Measurements from ENCODE around the gene AATF. TPM values are rescaled to one million over a fixed set of nuclear protein-coding genes. Genes with fewer than 3 reads are reported as not detected.

AATF gene
- total RNA-seq, 5 donors from 2014 or later (not counting 1 experiment from before 2014, with no cell fraction given), result 52.5 to 65.0 (median 59.7) TPM

- Mint-ChIP-seq H3K27ac (peak overlapping the region in 1 of 2 donors; percentile 81), H3K4me3 (peak overlapping the region; percentile 85 to 95 (median 93)), H3K27me3 (peaks cover 17 to 29% of the 10 kb centered on the region in 2 donors), H3K9me3 (no peaks in the 10 kb centered on the region), H3K36me3 (peaks cover 45% of the 10 kb centered on the region), H3K4me1 (peaks cover 63 to 69% (median 63%) of the 10 kb centered on the region in 3 donors)
- H3K27ac ChIP-seq (ENCODE audit: low read length), result no peak overlapping the region
- 90% methylated on average over 2 of the region's 8 CpGs for WGBS (ENCODE audit: insufficient coverage)
- DNase-seq, result no peak
- no peak for ATAC-seq (replicated peaks in 1 of 4)
- H3K27me3 ChIP-seq (replicated peaks in 1 of 2; ENCODE audit: control insufficient read depth in 2 of 2, extremely low read depth in 1 of 2, insufficient read depth in 2 of 2, low read length in 1 of 2), result peaks cover 10 to 21% of the 10 kb centered on the region in 2 experiments
- peak overlapping the region in 1 of 2 donors; percentile 91 for H3K4me3 ChIP-seq (ENCODE audit: control insufficient read depth in 1 of 2, extremely low read depth in 1 of 2, low read length in 1 of 2)
- H3K4me1 ChIP-seq (ENCODE audit: control insufficient read depth in 1 of 2, extremely low read depth in 1 of 2, insufficient read depth in 2 of 2, low read length in 2 of 2), result peaks cover 12 to 24% of the 10 kb centered on the region in 2 experiments
- CTCF ChIA-PET, result no interaction called here
- H3K9me3 ChIP-seq, result no peaks in the 10 kb centered on the region
- POLR2A ChIA-PET, result no interaction called here
- H3K36me3 ChIP-seq (ENCODE audit: control insufficient read depth in 2 of 2, extremely low read depth in 1 of 2, insufficient read depth in 1 of 2, low read length in 1 of 2), result peaks cover 4 to 35% of the 10 kb centered on the region in 2 donors
Observed at GRCh38 chr17:36950027-36950426, 1.3 kb downstream of the AATF start.

- H3K4me3 Mint-ChIP-seq, result peak overlapping the region in 2 of 3 donors; percentile 85 to 93
- H3K9me3 Mint-ChIP-seq, result no peaks in the 10 kb centered on the region
- Histone ChIP-seq H3K4me1 (ENCODE audit: control insufficient read depth in 1 of 2, extremely low read depth in 1 of 2, insufficient read depth in 2 of 2, low read length in 2 of 2) (peaks cover 12 to 22% of the 10 kb centered on the region in 2 experiments), H3K4me3 (ENCODE audit: control insufficient read depth in 1 of 2, extremely low read depth in 1 of 2, low read length in 1 of 2) (no peak overlapping the region), H3K27ac (ENCODE audit: low read length) (no peak overlapping the region), H3K9me3 (no peaks in the 10 kb centered on the region), H3K36me3 (ENCODE audit: control insufficient read depth in 2 of 2, extremely low read depth in 1 of 2, insufficient read depth in 1 of 2, low read length in 1 of 2) (peaks cover 4 to 46% of the 10 kb centered on the region in 2 donors), H3K27me3 (replicated peaks in 1 of 2; ENCODE audit: control insufficient read depth in 2 of 2, extremely low read depth in 1 of 2, insufficient read depth in 2 of 2, low read length in 1 of 2) (peaks cover 5 to 15% of the 10 kb centered on the region in 2 experiments)
- POLR2A ChIA-PET, result no interaction called here
- no peak overlapping the region for H3K27ac Mint-ChIP-seq
- no CpG with 5 or more reads among the region's 5 CpGs for WGBS (ENCODE audit: insufficient coverage)
- H3K36me3 Mint-ChIP-seq, result peaks cover 55% of the 10 kb centered on the region
- peaks cover 63 to 70% (median 65%) of the 10 kb centered on the region in 3 donors for H3K4me1 Mint-ChIP-seq
- CTCF ChIA-PET, result no interaction called here
- no peak for ATAC-seq (replicated peaks in 1 of 4)
- DNase-seq, result no peak
- peaks cover 8 to 17% of the 10 kb centered on the region in 2 donors for H3K27me3 Mint-ChIP-seq
Observed at GRCh38 chr17:36951084-36951789, 2.5 kb downstream of the AATF start.

GRCh38 chr17:36971508-36971907 lies 22.8 kb downstream of the AATF start:
- Histone ChIP-seq H3K36me3 (ENCODE audit: control insufficient read depth in 2 of 2, extremely low read depth in 1 of 2, insufficient read depth in 1 of 2, low read length in 1 of 2) (peaks cover 0 to 20% of the 10 kb centered on the region in 2 donors), H3K9me3 (no peaks in the 10 kb centered on the region), H3K4me1 (ENCODE audit: control insufficient read depth in 1 of 2, extremely low read depth in 1 of 2, insufficient read depth in 2 of 2, low read length in 2 of 2) (peaks cover 0 to 4% of the 10 kb centered on the region in 2 experiments), H3K27me3 (replicated peaks in 1 of 2; ENCODE audit: control insufficient read depth in 2 of 2, extremely low read depth in 1 of 2, insufficient read depth in 2 of 2, low read length in 1 of 2) (no peaks in the 10 kb centered on the region), H3K27ac (ENCODE audit: low read length) (no peak overlapping the region), H3K4me3 (ENCODE audit: control insufficient read depth in 1 of 2, extremely low read depth in 1 of 2, low read length in 1 of 2) (no peak overlapping the region)
- no peaks in the 10 kb centered on the region for H3K9me3 Mint-ChIP-seq
- H3K27me3 Mint-ChIP-seq, result no peaks in the 10 kb centered on the region
- DNase-seq (no peak), ATAC-seq (replicated peaks in 1 of 4) (no peak)
- peaks cover 43% of the 10 kb centered on the region for H3K36me3 Mint-ChIP-seq
- WGBS (ENCODE audit: insufficient coverage), result 80% methylated on average over 1 of the region's 4 CpGs
- ChIA-PET POLR2A (no interaction called here), CTCF (no interaction called here)
- peaks cover 66 to 75% (median 75%) of the 10 kb centered on the region in 3 donors for H3K4me1 Mint-ChIP-seq
- H3K4me3 Mint-ChIP-seq, result no peak overlapping the region
- no peak overlapping the region for H3K27ac Mint-ChIP-seq

GRCh38 chr17:36972186-36972700 lies 23.5 kb downstream of the AATF start:
- peaks cover 60 to 75% (median 74%) of the 10 kb centered on the region in 3 donors for H3K4me1 Mint-ChIP-seq

GRCh38 chr17:36972905-36973304 lies 24.2 kb downstream of the AATF start:
- H3K9me3 Mint-ChIP-seq, result no peaks in the 10 kb centered on the region
- H3K27ac ChIP-seq (ENCODE audit: low read length), result no peak overlapping the region
- WGBS (ENCODE audit: insufficient coverage), result no CpG with 5 or more reads among the region's 1 CpG
- H3K4me3 Mint-ChIP-seq, result no peak overlapping the region
- ChIA-PET CTCF (no interaction called here), POLR2A (no interaction called here)
- DNase-seq (no peak), ATAC-seq (replicated peaks in 1 of 4) (no peak)
- H3K36me3 ChIP-seq (ENCODE audit: control insufficient read depth in 2 of 2, extremely low read depth in 1 of 2, insufficient read depth in 1 of 2, low read length in 1 of 2), result peaks cover 0 to 15% of the 10 kb centered on the region in 2 donors
- H3K4me1 Mint-ChIP-seq, result peaks cover 55 to 73% (median 71%) of the 10 kb centered on the region in 3 donors
- no peaks in the 10 kb centered on the region for H3K27me3 ChIP-seq (replicated peaks in 1 of 2; ENCODE audit: control insufficient read depth in 2 of 2, extremely low read depth in 1 of 2, insufficient read depth in 2 of 2, low read length in 1 of 2)
- H3K36me3 Mint-ChIP-seq, result peaks cover 33% of the 10 kb centered on the region
- peaks cover 0 to 4% of the 10 kb centered on the region in 2 experiments for H3K4me1 ChIP-seq (ENCODE audit: control insufficient read depth in 1 of 2, extremely low read depth in 1 of 2, insufficient read depth in 2 of 2, low read length in 2 of 2)
- no peaks in the 10 kb centered on the region for H3K27me3 Mint-ChIP-seq
- no peaks in the 10 kb centered on the region for H3K9me3 ChIP-seq
- H3K27ac Mint-ChIP-seq, result peak overlapping the region in 1 of 2 donors; percentile 10
- H3K4me3 ChIP-seq (ENCODE audit: control insufficient read depth in 1 of 2, extremely low read depth in 1 of 2, low read length in 1 of 2), result no peak overlapping the region

More at GRCh38 chr17:36972186-36972700, 23.5 kb downstream of the AATF start:
- Histone ChIP-seq H3K9me3 (no peaks in the 10 kb centered on the region), H3K27ac (ENCODE audit: low read length) (no peak overlapping the region), H3K4me1 (ENCODE audit: control insufficient read depth in 1 of 2, extremely low read depth in 1 of 2, insufficient read depth in 2 of 2, low read length in 2 of 2) (peaks cover 0 to 4% of the 10 kb centered on the region in 2 experiments), H3K27me3 (replicated peaks in 1 of 2; ENCODE audit: control insufficient read depth in 2 of 2, extremely low read depth in 1 of 2, insufficient read depth in 2 of 2, low read length in 1 of 2) (no peaks in the 10 kb centered on the region), H3K36me3 (ENCODE audit: control insufficient read depth in 2 of 2, extremely low read depth in 1 of 2, insufficient read depth in 1 of 2, low read length in 1 of 2) (peaks cover 0 to 20% of the 10 kb centered on the region in 2 donors), H3K4me3 (ENCODE audit: control insufficient read depth in 1 of 2, extremely low read depth in 1 of 2, low read length in 1 of 2) (no peak overlapping the region)
- ATAC-seq (replicated peaks in 1 of 4) (no peak), DNase-seq (no peak)
- ChIA-PET CTCF (no interaction called here), POLR2A (no interaction called here)
- Mint-ChIP-seq H3K36me3 (peaks cover 39% of the 10 kb centered on the region), H3K9me3 (no peaks in the 10 kb centered on the region), H3K27me3 (no peaks in the 10 kb centered on the region), H3K4me3 (no peak overlapping the region), H3K27ac (no peak overlapping the region)

DNA sequence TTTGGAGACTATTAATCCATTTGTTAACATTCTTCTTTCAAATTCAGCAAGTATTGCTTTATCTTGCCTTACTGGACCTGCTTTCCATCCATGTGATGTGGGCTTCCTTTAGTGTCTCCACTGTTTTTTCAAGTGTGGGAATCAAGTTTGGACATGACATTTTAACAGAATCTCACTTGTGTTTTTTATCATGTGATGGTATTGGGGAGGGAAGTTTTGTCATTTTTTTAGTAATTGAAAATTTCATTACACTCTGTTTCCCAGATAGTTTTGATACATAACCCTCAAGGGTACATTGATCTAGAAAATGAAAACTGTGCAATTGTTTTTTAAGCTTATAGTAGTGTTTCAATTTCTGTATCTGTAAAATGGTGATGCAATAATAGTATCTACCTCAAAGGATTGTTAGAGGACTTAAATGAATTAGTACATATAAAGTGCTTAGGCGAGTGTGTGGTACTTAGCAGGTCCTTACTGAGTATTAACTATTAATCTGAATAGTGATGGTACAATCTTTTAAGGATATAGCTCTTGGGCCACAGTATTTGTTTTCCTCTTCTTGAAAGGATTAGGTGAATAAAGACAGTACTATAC lies 27.3 kb downstream of the AATF start:
- Mint-ChIP-seq H3K27ac (no peak overlapping the region), H3K27me3 (no peaks in the 10 kb centered on the region), H3K4me3 (no peak overlapping the region), H3K36me3 (peaks cover 19% of the 10 kb centered on the region), H3K4me1 (peaks cover 66 to 75% (median 72%) of the 10 kb centered on the region in 3 donors), H3K9me3 (no peaks in the 10 kb centered on the region)
- CTCF ChIA-PET, result interaction anchor here in 1 of 2 donors (0.7 to 1.2 kb wide), 2 partner anchors 8 to 15 kb away, joined by 3 read pairs; no protein-coding TSS in a partner anchor
- Histone ChIP-seq H3K9me3 (no peaks in the 10 kb centered on the region), H3K4me3 (ENCODE audit: control insufficient read depth in 1 of 2, extremely low read depth in 1 of 2, low read length in 1 of 2) (no peak overlapping the region), H3K27me3 (replicated peaks in 1 of 2; ENCODE audit: control insufficient read depth in 2 of 2, extremely low read depth in 1 of 2, insufficient read depth in 2 of 2, low read length in 1 of 2) (no peaks in the 10 kb centered on the region), H3K4me1 (ENCODE audit: control insufficient read depth in 1 of 2, extremely low read depth in 1 of 2, insufficient read depth in 2 of 2, low read length in 2 of 2) (peaks cover 0 to 4% of the 10 kb centered on the region in 2 experiments), H3K27ac (ENCODE audit: low read length) (no peak overlapping the region), H3K36me3 (ENCODE audit: control insufficient read depth in 2 of 2, extremely low read depth in 1 of 2, insufficient read depth in 1 of 2, low read length in 1 of 2) (peaks cover 0 to 5% of the 10 kb centered on the region in 2 donors)
- POLR2A ChIA-PET, result no interaction called here
- no CpG with 5 or more reads among the region's 1 CpG for WGBS (ENCODE audit: insufficient coverage)
- DNase-seq (no peak), ATAC-seq (replicated peaks in 1 of 4) (no peak)

All from T-cell (primary cell).